T-helper 17 cell (primary cell): ENCODE results near the gene RIN2. TPM values are rescaled to one million over a fixed set of nuclear protein-coding genes. Genes with fewer than 3 reads are reported as not detected.

ENCODE experiments used
- ATAC-seq: fragments of 150-1000 bp; cut with Tn5 transposase; 2 replicates; pipeline ENCODE4 v1.10.0; 2021; ENCODE audit warnings: mild to moderate bottlenecking, moderate library complexity
- DNase-seq, 3 donors: peaks; one replicate each; pipeline versions ENCODE4 v3.0.0 to v3.0.0-alpha.2; 2020 to 2021
- H3K9me3 ChIP-seq: one replicate; pipeline ENCODE4 v1.7.0; 2013; ENCODE audit warnings: low read length, mild to moderate bottlenecking; ENCODE audit not compliant: control insufficient read depth, poor library complexity, severe bottlenecking
- H3K27ac Mint-ChIP-seq: one replicate; pipeline ENCODE4 v1.8.0; 2022; ENCODE audit warnings: mild to moderate bottlenecking, moderate library complexity, mixed read lengths
- H3K27me3 Mint-ChIP-seq: one replicate; pipeline ENCODE4 v1.8.0; 2022; ENCODE audit warnings: mixed read lengths
- H3K36me3 Mint-ChIP-seq: one replicate; pipeline ENCODE4 v1.8.0; 2022; ENCODE audit warnings: low read depth, mixed read lengths
- H3K4me1 Mint-ChIP-seq: one replicate; pipeline ENCODE4 v1.8.0; 2022; ENCODE audit warnings: mild to moderate bottlenecking, mixed read lengths
- H3K4me3 Mint-ChIP-seq: one replicate; pipeline ENCODE4 v1.8.0; 2022; ENCODE audit warnings: mild to moderate bottlenecking, moderate library complexity, mixed read lengths
- total RNA-seq, 4 donors: library from RNA in 2 of 4; stranded (reverse) in 2 of 4; gene quantifications; one replicate each; pipeline ENCODE4 v1.2.3 and lab custom pipeline; 2022 to 2026

The RIN2 gene
- total RNA-seq, 2 donors from 2014 or later = 1.0 to 1.2 TPM

GRCh38 chr20:19725814-19726525 is 32.1 kb upstream of the RIN2 start:
- DNase-seq = no peak
- no peaks in the 10 kb centered on the region for H3K9me3 ChIP-seq
- Mint-ChIP-seq H3K4me3 (no peak overlapping the region), H3K4me1 (no peaks in the 10 kb centered on the region), H3K27me3 (peaks cover 11% of the 10 kb centered on the region), H3K27ac (no peak overlapping the region), H3K36me3 (no peaks in the 10 kb centered on the region)
- ATAC-seq = no peak

- Mint-ChIP-seq H3K27me3 (peaks cover 11% of the 10 kb centered on the region), H3K36me3 (no peaks in the 10 kb centered on the region), H3K4me3 (no peak overlapping the region), H3K4me1 (no peaks in the 10 kb centered on the region), H3K27ac (no peak overlapping the region)
- no peak for ATAC-seq
- no peak for DNase-seq
- H3K9me3 ChIP-seq = no peaks in the 10 kb centered on the region
Measured at GRCh38 chr20:19727251-19727847, 30.7 kb upstream of the RIN2 start.

- no peak for ATAC-seq
- no peak overlapping the region for H3K27ac Mint-ChIP-seq
- no peak for DNase-seq
- no peak overlapping the region for H3K4me3 Mint-ChIP-seq
- H3K4me1 Mint-ChIP-seq = no peaks in the 10 kb centered on the region
- peaks cover 17% of the 10 kb centered on the region for H3K27me3 Mint-ChIP-seq
- H3K36me3 Mint-ChIP-seq = no peaks in the 10 kb centered on the region
- no peaks in the 10 kb centered on the region for H3K9me3 ChIP-seq
Measured at GRCh38 chr20:19729672-19730071, 28.4 kb upstream of the RIN2 start.

GRCh38 chr20:19730706-19731105 is 27.4 kb upstream of the RIN2 start:
- Mint-ChIP-seq H3K27ac (no peak overlapping the region), H3K4me1 (no peaks in the 10 kb centered on the region), H3K4me3 (no peak overlapping the region), H3K36me3 (no peaks in the 10 kb centered on the region), H3K27me3 (peaks cover 25% of the 10 kb centered on the region)
- ATAC-seq (no peak), DNase-seq (no peak)
- no peaks in the 10 kb centered on the region for H3K9me3 ChIP-seq

GRCh38 chr20:19734811-19735210 is 23.2 kb upstream of the RIN2 start:
- Mint-ChIP-seq H3K4me1 (no peaks in the 10 kb centered on the region), H3K27ac (no peak overlapping the region), H3K27me3 (peaks cover 17% of the 10 kb centered on the region), H3K4me3 (no peak overlapping the region), H3K36me3 (no peaks in the 10 kb centered on the region)
- DNase-seq (no peak), ATAC-seq (no peak)
- no peaks in the 10 kb centered on the region for H3K9me3 ChIP-seq

- no peaks in the 10 kb centered on the region for H3K9me3 ChIP-seq
- H3K36me3 Mint-ChIP-seq = no peaks in the 10 kb centered on the region
- H3K4me3 Mint-ChIP-seq = no peak overlapping the region
- no peak overlapping the region for H3K27ac Mint-ChIP-seq
- DNase-seq = no peak
- ATAC-seq = no peak
- H3K27me3 Mint-ChIP-seq = peaks cover 21% of the 10 kb centered on the region
- no peaks in the 10 kb centered on the region for H3K4me1 Mint-ChIP-seq
Measured at GRCh38 chr20:19735446-19735845, 22.6 kb upstream of the RIN2 start.

GRCh38 chr20:19737025-19737424 is 21.0 kb upstream of the RIN2 start:
- ATAC-seq (no peak), DNase-seq (no peak)
- Mint-ChIP-seq H3K4me3 (no peak overlapping the region), H3K36me3 (no peaks in the 10 kb centered on the region), H3K27me3 (peaks cover 33% of the 10 kb centered on the region), H3K27ac (no peak overlapping the region), H3K4me1 (no peaks in the 10 kb centered on the region)
- no peaks in the 10 kb centered on the region for H3K9me3 ChIP-seq

GRCh38 chr20:19738951-19739350 is 19.1 kb upstream of the RIN2 start:
- peaks cover 45% of the 10 kb centered on the region for H3K27me3 Mint-ChIP-seq
- no peaks in the 10 kb centered on the region for H3K36me3 Mint-ChIP-seq
- ATAC-seq = no peak

GRCh38 chr20:19739351-19739750 is 18.7 kb upstream of the RIN2 start:
- DNase-seq (no peak), ATAC-seq (no peak)
- peaks cover 43% of the 10 kb centered on the region for H3K27me3 Mint-ChIP-seq
- H3K9me3 ChIP-seq = no peaks in the 10 kb centered on the region
- H3K27ac Mint-ChIP-seq = no peak overlapping the region
- H3K4me1 Mint-ChIP-seq = no peaks in the 10 kb centered on the region
- no peak overlapping the region for H3K4me3 Mint-ChIP-seq
- no peaks in the 10 kb centered on the region for H3K36me3 Mint-ChIP-seq

More at GRCh38 chr20:19738951-19739350, 19.1 kb upstream of the RIN2 start:
- no peak for DNase-seq
- no peaks in the 10 kb centered on the region for H3K9me3 ChIP-seq
- H3K4me3 Mint-ChIP-seq = no peak overlapping the region
- H3K27ac Mint-ChIP-seq = no peak overlapping the region
- no peaks in the 10 kb centered on the region for H3K4me1 Mint-ChIP-seq

- Mint-ChIP-seq H3K4me1 (no peaks in the 10 kb centered on the region), H3K36me3 (no peaks in the 10 kb centered on the region), H3K27me3 (peaks cover 31% of the 10 kb centered on the region), H3K4me3 (no peak overlapping the region), H3K27ac (no peak overlapping the region)
- no peak for ATAC-seq
- H3K9me3 ChIP-seq = no peaks in the 10 kb centered on the region
- no peak for DNase-seq
Measured at GRCh38 chr20:19740512-19740911, 17.5 kb upstream of the RIN2 start.

- ATAC-seq (no peak), DNase-seq (no peak)
- Mint-ChIP-seq H3K27me3 (peaks cover 31% of the 10 kb centered on the region), H3K4me1 (no peaks in the 10 kb centered on the region), H3K36me3 (no peaks in the 10 kb centered on the region), H3K4me3 (no peak overlapping the region), H3K27ac (no peak overlapping the region)
- H3K9me3 ChIP-seq = no peaks in the 10 kb centered on the region
Measured at GRCh38 chr20:19741924-19742323, 16.1 kb upstream of the RIN2 start.

- H3K36me3 Mint-ChIP-seq = no peaks in the 10 kb centered on the region
- DNase-seq (no peak), ATAC-seq (no peak)
- H3K4me1 Mint-ChIP-seq = no peaks in the 10 kb centered on the region
- H3K27me3 Mint-ChIP-seq = peaks cover 31% of the 10 kb centered on the region
- no peak overlapping the region for H3K4me3 Mint-ChIP-seq
- H3K27ac Mint-ChIP-seq = no peak overlapping the region
- H3K9me3 ChIP-seq = no peaks in the 10 kb centered on the region
Measured at GRCh38 chr20:19742974-19743639, 15.0 kb upstream of the RIN2 start.

- Mint-ChIP-seq H3K27me3 (peaks cover 31% of the 10 kb centered on the region), H3K27ac (no peak overlapping the region), H3K4me1 (no peaks in the 10 kb centered on the region), H3K4me3 (no peak overlapping the region), H3K36me3 (no peaks in the 10 kb centered on the region)
- no peak for ATAC-seq
- DNase-seq = no peak
- no peaks in the 10 kb centered on the region for H3K9me3 ChIP-seq
Measured at GRCh38 chr20:19743640-19743995, 14.4 kb upstream of the RIN2 start.

GRCh38 chr20:19745106-19745505 is 13.0 kb upstream of the RIN2 start:
- no peak for ATAC-seq
- Mint-ChIP-seq H3K27me3 (peaks cover 29% of the 10 kb centered on the region), H3K4me3 (no peak overlapping the region), H3K4me1 (no peaks in the 10 kb centered on the region), H3K27ac (no peak overlapping the region), H3K36me3 (no peaks in the 10 kb centered on the region)
- DNase-seq = no peak
- no peaks in the 10 kb centered on the region for H3K9me3 ChIP-seq
